ENCODE data around the gene XRCC2.

DNA sequence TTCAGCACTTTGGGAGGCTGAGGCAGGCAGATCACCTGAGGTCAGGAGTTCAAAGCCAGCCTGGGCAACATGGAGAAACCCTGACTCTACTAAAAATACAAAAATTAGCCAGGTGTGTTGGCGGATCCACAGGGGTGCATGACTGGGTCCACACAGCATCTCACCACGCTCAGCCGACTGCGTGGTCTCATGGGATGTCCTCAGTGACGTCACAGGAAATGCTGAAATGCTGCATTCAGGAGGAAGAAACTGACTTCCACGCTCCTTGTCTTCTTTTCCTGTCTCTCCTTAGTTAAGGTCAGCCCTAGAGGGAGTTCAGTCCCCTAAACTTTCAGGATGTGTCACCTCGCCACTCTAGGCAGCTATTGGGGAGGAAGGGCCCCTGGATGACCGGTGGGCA is 42.9 kb downstream of the XRCC2 start:
- TF ChIP-seq CTCF (conservative IDR thresholded peaks at IDR 0.05; ENCODE audit: low read length) (no peak), EZH2phosphoT487 (IDR thresholded peaks at IDR 0.05; ENCODE audit: borderline replicate concordance, low read depth, low read length) (no peak)

All from OCI-LY7 (cell line).